T-helper 2 cell treated with Interferon-gamma antibody and Interleukin-4, amounts not matched to agents 5 μg/mL and 100 μg/mL, for 36 hours (primary cell): ENCODE results near the gene IGF2.
A peak's percentile ranks its signal among the peaks of the same experiment; 100 is the strongest.

Experiments used
- DNase-seq: peaks from one replicate; pipeline ENCODE4 v3.0.0; 2021; ENCODE audit warnings: low spot score
- H3K27ac Mint-ChIP-seq: one replicate; pipeline ENCODE4 v1.8.0; 2021; ENCODE audit warnings: mild to moderate bottlenecking, mixed read lengths
- H3K27me3 Mint-ChIP-seq: one replicate; pipeline ENCODE4 v1.8.0; 2021; ENCODE audit warnings: low read depth, mixed read lengths
- H3K36me3 Mint-ChIP-seq: one replicate; pipeline ENCODE4 v1.8.0; 2021; ENCODE audit warnings: low read depth, mixed read lengths
- H3K4me1 Mint-ChIP-seq: one replicate; pipeline ENCODE4 v1.8.0; 2021; ENCODE audit warnings: low read depth, mixed read lengths
- H3K4me3 Mint-ChIP-seq: one replicate; pipeline ENCODE4 v1.8.0; 2022; ENCODE audit warnings: mild to moderate bottlenecking, moderate library complexity, mixed read lengths
- H3K9me3 Mint-ChIP-seq: one replicate; pipeline ENCODE4 v1.8.0; 2021; ENCODE audit warnings: mixed read lengths

Gene IGF2

DNA sequence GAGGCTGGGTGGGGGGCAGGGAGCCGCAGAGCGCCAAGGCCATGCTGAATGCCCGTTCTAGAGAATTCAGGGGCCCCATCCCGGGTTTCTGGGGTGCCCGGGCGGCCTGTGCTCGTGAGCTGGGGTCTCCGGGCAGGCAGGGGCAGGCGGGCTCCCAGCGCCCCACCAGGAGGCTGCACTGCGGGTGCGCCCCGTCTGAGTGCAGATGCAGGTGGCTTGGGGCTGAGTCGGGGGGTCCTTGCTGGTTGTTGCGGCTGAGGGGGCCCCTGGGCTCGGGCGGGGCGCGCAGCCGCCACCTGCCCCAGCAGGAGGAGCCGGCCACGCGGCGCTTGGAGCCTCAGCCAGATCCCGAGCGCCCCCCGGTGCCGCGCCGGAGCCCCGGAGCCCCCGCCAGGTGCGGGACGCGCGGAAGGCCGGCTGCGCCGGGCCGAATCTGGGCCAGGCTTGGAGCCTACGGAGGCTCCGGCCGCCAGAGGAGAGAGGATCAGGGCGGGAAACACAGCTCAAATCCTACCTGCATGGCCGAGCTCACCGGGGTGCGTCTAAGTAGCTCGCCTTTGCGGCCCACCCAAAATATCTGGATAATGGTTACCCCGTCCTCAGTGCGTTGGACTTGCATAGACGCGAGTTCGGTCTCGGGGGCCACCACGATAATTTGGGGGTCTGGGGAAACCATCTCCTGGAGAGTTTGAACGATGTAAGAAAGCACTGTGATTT is 590 bp upstream of the IGF2 start:
- no peak for DNase-seq
- Mint-ChIP-seq H3K9me3 (no peaks in the 10 kb centered on the region), H3K27ac (no peak overlapping the region), H3K4me3 (no peak overlapping the region), H3K36me3 (no peaks in the 10 kb centered on the region), H3K4me1 (no peaks in the 10 kb centered on the region), H3K27me3 (peaks cover 63% of the 10 kb centered on the region)

DNA sequence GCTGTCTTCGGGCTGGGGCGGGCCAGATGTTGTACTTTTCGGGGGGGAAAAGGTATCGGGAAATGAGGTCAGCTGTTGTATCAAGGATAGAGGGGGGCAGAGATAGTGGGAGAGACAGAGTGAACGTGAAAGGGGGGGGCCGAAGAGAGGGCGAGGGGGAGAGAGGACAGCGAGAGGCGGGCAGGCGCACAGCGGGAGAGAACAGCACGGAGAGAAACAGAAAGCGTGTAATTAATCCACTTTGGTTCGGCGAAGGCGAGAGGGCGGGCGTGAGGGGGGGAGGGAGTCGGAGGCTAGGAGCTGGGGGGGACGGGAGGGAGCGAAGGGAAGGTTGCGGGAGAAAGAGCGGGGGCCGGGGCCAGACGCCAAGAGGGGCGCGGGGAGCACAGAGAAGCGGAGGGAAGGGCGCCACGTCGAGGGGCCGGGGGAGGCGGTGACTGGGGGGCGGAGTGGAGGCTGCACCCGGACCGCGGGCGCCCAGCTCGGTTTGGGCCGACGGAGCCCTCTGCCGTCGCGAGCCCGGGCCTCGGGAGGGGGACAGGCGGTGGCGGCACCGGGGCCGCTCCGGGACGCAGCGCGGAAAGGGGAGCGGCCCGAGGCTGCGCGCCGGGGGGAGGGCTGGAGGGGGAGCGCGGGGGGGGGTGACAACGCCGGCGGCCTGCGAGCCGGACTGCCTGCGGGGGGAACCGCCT is 612 bp downstream of the IGF2 start:
- H3K36me3 Mint-ChIP-seq = no peaks in the 10 kb centered on the region
- no peaks in the 10 kb centered on the region for H3K9me3 Mint-ChIP-seq
- no peaks in the 10 kb centered on the region for H3K4me1 Mint-ChIP-seq
- peak overlapping the region; percentile 52 for H3K27ac Mint-ChIP-seq
- DNase-seq = no peak
- no peak overlapping the region for H3K4me3 Mint-ChIP-seq
- H3K27me3 Mint-ChIP-seq = peaks cover 57% of the 10 kb centered on the region

DNA sequence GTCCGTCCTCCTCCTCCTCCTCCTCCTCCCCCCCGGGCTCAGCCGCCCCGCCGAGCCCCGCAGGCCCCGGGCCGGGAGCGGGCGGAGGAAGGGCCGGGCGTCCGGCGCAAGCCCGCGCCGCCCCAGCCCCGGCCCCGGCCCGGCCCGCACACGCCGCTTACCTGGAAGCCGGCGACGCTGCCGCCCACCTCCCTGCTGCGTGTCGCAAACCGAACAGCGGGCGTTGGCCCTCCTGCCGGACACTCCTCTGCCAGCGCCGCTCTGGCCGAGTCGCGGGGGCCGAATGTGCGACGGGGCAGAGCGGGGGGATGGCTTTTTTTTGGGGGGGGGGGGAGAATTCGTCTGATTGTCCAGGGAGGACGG is 1.1 kb downstream of the IGF2 start:
- Mint-ChIP-seq H3K27me3 (peaks cover 52% of the 10 kb centered on the region), H3K27ac (no peak overlapping the region), H3K4me1 (no peaks in the 10 kb centered on the region), H3K36me3 (no peaks in the 10 kb centered on the region), H3K4me3 (no peak overlapping the region), H3K9me3 (no peaks in the 10 kb centered on the region)
- DNase-seq = no peak

DNA sequence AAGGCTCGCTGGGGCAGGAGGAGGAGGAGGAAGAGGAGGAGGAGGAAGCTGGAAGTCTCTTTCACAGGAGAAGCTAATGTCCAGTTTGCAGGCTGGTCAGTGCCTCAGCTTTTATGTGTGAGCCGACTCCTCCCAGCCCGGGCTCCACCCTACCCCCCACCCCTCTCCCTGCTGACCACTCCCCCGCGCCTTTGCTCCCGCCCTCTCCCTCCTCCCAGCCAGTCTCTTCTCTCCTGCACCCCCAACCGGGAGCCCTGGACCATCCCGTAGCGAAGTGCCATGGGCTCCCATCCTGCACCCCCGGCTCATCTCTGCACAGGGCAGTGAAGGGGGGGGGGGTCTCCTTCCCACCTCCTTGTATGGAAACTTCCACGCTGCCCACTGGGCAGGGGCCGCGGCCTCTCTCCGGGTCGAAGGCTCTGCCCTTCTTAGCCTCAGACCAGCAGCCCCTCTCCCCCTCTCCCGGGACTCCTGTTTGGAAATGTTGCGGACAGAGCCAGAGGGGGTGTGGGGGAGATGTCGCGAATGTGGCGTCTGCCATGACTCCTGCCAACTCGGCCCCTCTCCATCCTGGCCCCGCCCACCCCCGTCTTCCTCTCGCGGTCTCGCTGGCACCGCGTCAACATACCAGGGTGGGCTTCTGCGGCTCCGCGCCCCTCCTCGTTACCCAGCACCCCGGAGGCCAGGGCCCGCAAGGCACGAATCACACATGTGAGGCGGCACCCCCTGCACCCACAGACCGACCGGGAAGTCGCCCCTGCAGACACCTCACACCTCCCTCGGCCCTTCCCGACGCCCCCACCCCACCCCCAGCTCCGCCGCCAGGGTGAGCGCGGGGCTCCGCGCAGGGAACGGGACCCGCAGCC is 1.8 kb downstream of the IGF2 start:
- Mint-ChIP-seq H3K36me3 (no peaks in the 10 kb centered on the region), H3K4me1 (no peaks in the 10 kb centered on the region), H3K9me3 (no peaks in the 10 kb centered on the region), H3K27ac (no peak overlapping the region), H3K27me3 (peaks cover 49% of the 10 kb centered on the region), H3K4me3 (no peak overlapping the region)
- DNase-seq = no peak

DNA sequence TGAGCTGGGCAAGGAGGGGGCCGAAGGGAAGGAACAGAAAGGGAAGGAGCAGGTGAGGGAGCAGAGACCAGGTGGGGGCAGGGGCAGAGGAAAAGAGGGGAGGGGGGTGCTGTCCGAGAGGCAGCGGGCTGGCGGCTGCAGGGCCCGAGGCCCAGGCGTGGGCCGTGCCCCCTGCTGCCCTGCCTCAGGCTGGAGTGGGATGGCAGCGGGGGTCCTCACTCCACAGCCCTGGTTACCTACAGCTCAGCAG is 2.3 kb downstream of the IGF2 start:
- no peak for DNase-seq
- peaks cover 47% of the 10 kb centered on the region for H3K27me3 Mint-ChIP-seq
- no peaks in the 10 kb centered on the region for H3K9me3 Mint-ChIP-seq
- H3K27ac Mint-ChIP-seq = no peak overlapping the region
- H3K4me1 Mint-ChIP-seq = no peaks in the 10 kb centered on the region
- H3K4me3 Mint-ChIP-seq = no peak overlapping the region
- no peaks in the 10 kb centered on the region for H3K36me3 Mint-ChIP-seq

DNA sequence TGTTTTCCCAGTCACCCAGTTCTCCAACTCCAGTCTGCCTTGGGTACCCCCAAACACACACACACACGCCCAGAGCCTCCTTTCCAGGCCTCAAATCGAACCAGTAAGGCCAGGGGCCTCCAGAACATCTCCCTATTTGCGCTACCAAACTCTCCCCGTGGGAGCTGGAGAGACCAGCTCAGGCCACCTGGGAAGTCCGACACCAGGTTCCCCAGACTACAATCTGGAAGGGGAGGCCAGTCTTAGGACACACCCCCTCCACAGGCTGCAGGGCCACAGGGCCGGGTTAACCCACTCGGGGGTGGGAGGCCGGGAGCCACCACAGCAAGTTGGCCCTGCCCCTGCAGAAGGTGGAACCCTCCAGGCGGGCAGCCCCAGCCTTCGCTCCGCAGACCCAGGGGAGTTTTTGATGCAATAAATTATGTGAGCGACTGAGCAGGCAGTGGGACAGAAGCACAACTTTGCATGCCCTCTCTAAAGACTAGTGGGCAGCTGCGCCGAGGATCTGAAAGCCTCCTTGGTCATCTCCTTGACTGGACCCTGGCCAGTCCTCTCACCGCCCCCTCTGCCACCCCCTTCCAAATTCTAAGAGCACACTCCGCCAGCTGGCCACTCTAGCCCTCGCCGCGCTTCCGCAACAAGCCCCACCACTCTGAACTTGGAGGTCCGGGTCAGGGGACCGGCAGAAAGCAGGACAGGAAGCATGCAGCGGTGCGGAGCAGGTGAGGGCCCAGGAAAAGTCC is 2.8 kb downstream of the IGF2 start:
- peaks cover 3% of the 10 kb centered on the region for H3K9me3 Mint-ChIP-seq
- no peaks in the 10 kb centered on the region for H3K4me1 Mint-ChIP-seq
- H3K36me3 Mint-ChIP-seq = no peaks in the 10 kb centered on the region
- peaks cover 47% of the 10 kb centered on the region for H3K27me3 Mint-ChIP-seq
- no peak overlapping the region for H3K27ac Mint-ChIP-seq
- H3K4me3 Mint-ChIP-seq = no peak overlapping the region
- DNase-seq = no peak

DNA sequence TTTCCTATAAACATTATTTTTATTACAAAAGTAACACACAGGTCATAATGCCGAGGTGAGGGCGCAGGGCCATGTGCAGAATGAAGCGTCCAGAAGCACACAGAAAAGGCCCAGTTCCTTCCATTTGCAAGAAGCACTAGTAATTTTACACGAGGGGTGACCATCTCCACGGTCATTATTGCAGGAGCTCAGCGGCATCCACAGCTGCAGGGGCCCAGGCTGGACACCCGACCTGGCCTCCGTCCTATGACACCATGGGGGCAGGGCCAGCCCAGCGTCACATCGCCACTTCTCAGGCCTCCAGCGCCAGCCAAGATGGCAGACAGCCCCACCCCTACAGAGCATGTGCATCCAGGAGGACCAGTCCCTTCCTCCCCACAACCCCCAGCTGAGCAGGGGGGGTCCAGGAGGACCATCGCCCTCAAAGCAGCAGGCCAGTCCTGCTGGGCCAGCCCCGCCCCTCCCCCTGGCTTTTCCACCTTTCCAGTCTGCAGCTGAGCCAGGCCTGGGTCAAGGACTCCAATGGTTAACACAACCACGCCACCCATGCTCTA is 3.5 kb downstream of the IGF2 start:
- Mint-ChIP-seq H3K4me3 (no peak overlapping the region), H3K36me3 (no peaks in the 10 kb centered on the region), H3K27ac (no peak overlapping the region), H3K9me3 (peaks cover 5% of the 10 kb centered on the region), H3K4me1 (no peaks in the 10 kb centered on the region), H3K27me3 (peaks cover 45% of the 10 kb centered on the region)
- no peak for DNase-seq

DNA sequence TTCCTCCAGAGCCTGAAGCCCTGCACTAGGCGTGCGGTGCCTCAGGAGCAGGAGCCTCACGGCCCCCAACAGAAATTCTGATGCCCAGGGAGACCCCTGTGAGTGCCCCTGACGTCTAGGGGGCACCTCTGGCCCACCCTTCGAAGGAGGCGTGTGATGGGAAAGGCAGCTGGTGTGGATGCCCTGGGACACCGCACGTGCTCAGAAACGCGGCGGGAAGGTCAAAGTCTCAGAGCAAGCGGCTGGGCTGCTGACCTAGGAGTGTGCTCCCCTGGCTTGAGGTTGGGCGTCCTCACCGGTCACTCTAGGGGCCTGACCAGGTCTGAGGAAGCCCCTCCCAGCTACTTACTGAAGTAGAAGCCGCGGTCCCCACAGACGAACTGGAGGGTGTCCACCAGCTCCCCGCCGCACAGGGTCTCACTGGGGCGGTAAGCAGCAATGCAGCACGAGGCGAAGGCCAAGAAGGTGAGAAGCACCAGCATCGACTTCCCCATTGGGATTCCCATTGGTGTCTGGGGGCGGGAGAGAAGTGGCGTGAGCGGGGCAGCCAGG is 4.1 kb downstream of the IGF2 start:
- no peak overlapping the region for H3K4me3 Mint-ChIP-seq
- H3K4me1 Mint-ChIP-seq = no peaks in the 10 kb centered on the region
- H3K27ac Mint-ChIP-seq = no peak overlapping the region
- no peak for DNase-seq
- H3K9me3 Mint-ChIP-seq = peaks cover 5% of the 10 kb centered on the region
- H3K27me3 Mint-ChIP-seq = peaks cover 44% of the 10 kb centered on the region
- H3K36me3 Mint-ChIP-seq = no peaks in the 10 kb centered on the region

DNA sequence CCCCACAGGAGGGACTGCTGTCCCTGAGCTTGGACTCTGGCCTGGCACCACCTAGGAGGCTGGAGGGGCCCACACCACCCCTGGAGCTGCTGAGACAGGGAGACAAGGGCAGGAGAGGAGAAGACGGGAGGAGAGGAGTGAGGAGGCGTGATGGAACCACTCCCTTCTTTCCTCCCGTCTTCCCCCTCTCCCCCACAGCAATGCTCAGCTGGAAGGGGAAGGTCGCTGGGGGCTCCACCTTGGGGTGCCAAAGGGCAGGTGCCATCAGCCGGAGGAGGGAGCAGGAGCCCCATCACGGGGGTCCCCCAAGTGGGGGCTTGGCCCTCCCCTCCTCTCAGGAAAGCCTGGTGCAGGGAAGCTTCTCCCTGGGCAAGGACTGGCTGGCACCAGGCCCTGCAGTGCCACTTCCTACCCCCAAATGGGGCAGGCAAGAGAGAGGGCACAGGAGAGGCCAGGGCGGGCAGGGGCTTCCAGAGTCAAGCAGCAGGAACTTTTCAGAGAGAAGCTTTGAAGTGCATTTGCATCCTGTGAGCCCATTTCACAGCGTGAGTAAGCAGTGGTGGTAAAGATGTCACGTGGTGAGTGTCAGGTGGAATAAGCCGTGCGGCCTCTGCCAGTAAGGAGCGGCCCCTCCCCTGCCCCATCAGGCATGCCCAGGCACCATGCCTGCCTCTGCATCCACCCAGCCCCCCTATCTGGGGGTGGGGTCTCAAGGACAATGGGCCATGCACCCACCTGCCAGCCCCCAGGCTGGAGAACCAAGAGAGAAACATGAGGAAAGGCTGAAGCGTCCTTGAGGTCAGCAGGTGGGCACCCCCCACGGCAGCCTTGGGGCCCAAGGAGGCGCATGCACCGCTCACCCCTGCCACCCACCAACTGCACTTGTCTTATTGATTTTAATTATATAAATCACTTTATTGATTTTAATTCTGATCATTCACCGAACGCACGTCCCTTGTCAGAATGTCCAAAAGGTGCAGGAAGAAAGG is 4.9 kb downstream of the IGF2 start:
- Mint-ChIP-seq H3K4me3 (no peak overlapping the region), H3K27me3 (peaks cover 42% of the 10 kb centered on the region), H3K4me1 (no peaks in the 10 kb centered on the region), H3K9me3 (peaks cover 5% of the 10 kb centered on the region), H3K27ac (no peak overlapping the region), H3K36me3 (no peaks in the 10 kb centered on the region)
- no peak for DNase-seq

DNA sequence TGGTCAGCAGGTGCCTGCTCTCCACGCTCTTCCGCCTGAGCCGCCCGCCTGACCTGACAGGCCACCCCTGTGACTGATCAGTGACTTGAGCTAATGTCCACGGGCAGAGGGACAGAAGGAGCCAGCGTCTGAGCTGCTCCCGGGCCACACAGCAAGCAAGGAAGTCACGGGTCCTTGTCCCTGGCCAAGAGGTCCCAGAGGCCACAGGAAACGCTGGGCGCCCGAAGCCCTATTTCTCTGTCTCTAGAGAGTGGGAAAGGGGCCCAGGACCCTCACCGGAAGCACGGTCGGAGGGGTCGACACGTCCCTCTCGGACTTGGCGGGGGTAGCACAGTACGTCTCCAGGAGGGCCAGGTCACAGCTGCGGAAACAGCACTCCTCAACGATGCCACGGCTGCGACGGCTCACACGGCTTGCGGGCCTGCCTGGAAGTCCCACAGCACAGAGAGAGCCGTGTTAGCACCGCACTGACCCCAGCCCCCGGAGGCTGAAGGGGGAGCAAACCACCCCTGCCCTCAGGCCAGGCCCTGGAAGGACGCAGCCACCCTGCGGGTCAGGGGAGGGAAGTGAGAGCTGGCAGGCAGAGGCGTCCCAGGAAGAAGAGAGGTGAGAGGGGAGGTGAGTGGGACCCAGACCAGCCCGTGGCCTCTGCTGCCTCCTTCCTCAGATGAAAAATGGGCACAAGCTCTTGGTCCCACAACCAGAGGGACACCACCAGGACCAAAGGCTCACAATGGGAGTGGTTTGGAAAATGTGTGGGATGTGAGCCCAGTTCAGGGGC is 5.8 kb downstream of the IGF2 start:
- no peak overlapping the region for H3K27ac Mint-ChIP-seq
- peaks cover 5% of the 10 kb centered on the region for H3K9me3 Mint-ChIP-seq
- peaks cover 41% of the 10 kb centered on the region for H3K27me3 Mint-ChIP-seq
- no peaks in the 10 kb centered on the region for H3K36me3 Mint-ChIP-seq
- no peak for DNase-seq
- H3K4me3 Mint-ChIP-seq = no peak overlapping the region
- H3K4me1 Mint-ChIP-seq = no peaks in the 10 kb centered on the region

DNA sequence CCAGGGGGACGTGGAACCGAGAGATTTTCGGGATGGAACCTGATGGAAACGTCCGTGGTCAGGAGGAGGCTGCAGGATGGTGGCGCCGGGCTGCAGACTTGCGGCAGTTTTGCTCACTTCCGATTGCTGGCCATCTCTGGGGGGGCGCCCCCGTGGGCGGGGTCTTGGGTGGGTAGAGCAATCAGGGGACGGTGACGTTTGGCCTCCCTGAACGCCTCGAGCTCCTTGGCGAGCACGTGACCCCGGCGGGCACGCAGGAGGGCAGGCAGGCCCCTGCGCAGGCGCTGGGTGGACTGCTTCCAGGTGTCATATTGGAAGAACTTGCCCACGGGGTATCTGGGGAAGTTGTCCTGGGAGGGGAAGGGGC is 6.3 kb downstream of the IGF2 start:
- no peak overlapping the region for H3K4me3 Mint-ChIP-seq
- H3K9me3 Mint-ChIP-seq = peaks cover 5% of the 10 kb centered on the region
- H3K27ac Mint-ChIP-seq = no peak overlapping the region
- no peaks in the 10 kb centered on the region for H3K36me3 Mint-ChIP-seq
- H3K4me1 Mint-ChIP-seq = no peaks in the 10 kb centered on the region
- H3K27me3 Mint-ChIP-seq = peaks cover 39% of the 10 kb centered on the region
- DNase-seq = no peak

DNA sequence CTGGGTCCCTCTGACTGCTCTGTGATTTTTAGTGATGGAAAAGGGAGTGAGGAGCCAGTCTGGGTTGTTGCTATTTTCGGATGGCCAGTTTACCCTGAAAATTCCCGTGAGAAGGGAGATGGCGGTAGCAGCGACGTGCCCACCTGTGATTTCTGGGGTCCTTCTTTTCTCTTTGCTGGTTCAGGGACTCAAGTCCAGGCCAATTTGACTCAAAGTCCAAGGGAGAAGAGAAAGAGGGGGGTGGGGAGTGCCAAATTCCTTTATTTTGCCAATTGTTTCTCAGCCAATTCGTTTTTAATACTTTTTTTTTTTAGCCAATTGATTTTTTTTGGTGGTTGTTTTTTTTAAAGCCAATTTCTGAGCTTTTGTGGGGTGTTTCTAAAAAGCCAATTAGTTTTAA is 6.9 kb downstream of the IGF2 start:
- Mint-ChIP-seq H3K9me3 (peaks cover 5% of the 10 kb centered on the region), H3K27ac (no peak overlapping the region), H3K4me1 (no peaks in the 10 kb centered on the region), H3K4me3 (no peak overlapping the region), H3K36me3 (no peaks in the 10 kb centered on the region), H3K27me3 (peaks cover 33% of the 10 kb centered on the region)
- no peak for DNase-seq
